Thoracic aorta (tissue), 2 donors: ENCODE data around the gene HNMT. TPM values are rescaled to one million over a fixed set of nuclear protein-coding genes. Genes with fewer than 3 reads are reported as not detected.

Source experiments
- ATAC-seq: fragments of 150-250 bp; one replicate; pipeline ENCODE4 v1.8.0; 2017; ENCODE audit warnings: low read depth; ENCODE audit not compliant: insufficient number of reproducible peaks, low FRiP score
- DNase-seq: peaks from one replicate; pipeline ENCODE4 v3.0.0-alpha.2; 2020; ENCODE audit warnings: low spot score
- H3K27ac ChIP-seq, 2 donors: fragments of 200-600 bp; sonication (generic); 1 replicate in 1 of 2; 2 replicates in 1 of 2; pipeline ENCODE4 v1.5.1; 2016; ENCODE audit warnings: mild to moderate bottlenecking in 2 of 2, moderate library complexity in 2 of 2
- H3K27me3 ChIP-seq: fragments of 200-600 bp; sonication (generic); replicated peaks from 2 replicates; pipeline ENCODE4 v1.6.0; 2016; ENCODE audit warnings: mild to moderate bottlenecking; ENCODE audit not compliant: insufficient read depth
- H3K36me3 ChIP-seq: fragments of 200-600 bp; sonication (generic); one replicate; pipeline ENCODE4 v1.5.1; 2016
- H3K4me1 ChIP-seq, 2 donors: fragments of 200-600 bp; sonication (generic); 1 replicate in 1 of 2; 2 replicates in 1 of 2; pipeline versions ENCODE4 v1.5.1 to v1.6.0; 2016; ENCODE audit warnings: low read depth in 2 of 2, mild to moderate bottlenecking in 1 of 2; ENCODE audit not compliant: control insufficient read depth in 1 of 2
- H3K4me3 ChIP-seq: fragments of 200-600 bp; sonication (generic); 2 replicates; pipeline ENCODE4 v1.5.1; 2016; ENCODE audit warnings: mild to moderate bottlenecking
- H3K9me3 ChIP-seq: fragments of 200-600 bp; sonication (generic); 2 replicates; pipeline ENCODE4 v1.5.1; 2016
- total RNA-seq, 2 donors: library from RNA; depleted of rRNA; stranded (reverse); fragments of >200 nt; gene quantifications; one replicate each; pipeline versions ENCODE4 v1.1.0 to v1.2.3, GENCODE V29; 2016
- TF ChIP-seq, protein P1 (sequence below): fragments of 200-600 bp; sonication (generic); IDR thresholded peaks from one replicate; pipeline ENCODE4 v1.5.1; 2019; ENCODE audit warnings: antibody characterized with exemption

The HNMT gene
- total RNA-seq, 2 donors from 2014 or later = 57.0 to 67.2 TPM

DNA sequence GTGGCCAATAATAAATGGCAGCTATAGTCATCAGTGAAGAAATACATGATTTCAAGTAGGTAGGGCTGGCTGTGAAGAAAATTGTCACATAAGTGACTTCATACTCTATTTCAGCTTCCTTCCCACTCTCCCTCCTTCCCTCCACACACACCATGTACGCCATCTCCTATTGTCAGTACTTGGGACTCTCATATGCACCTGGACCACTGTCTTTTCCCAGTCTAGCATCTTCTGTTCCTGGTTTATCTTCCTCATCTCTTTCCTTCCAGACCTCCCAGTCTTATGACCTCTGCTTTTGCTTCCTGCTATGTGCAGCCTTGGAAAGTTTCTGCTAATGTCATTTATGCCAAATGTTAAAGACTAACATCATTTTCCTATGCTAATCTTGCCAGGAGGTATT lies 35.0 kb downstream of the HNMT start:
- H3K9me3 ChIP-seq = no peaks in the 10 kb centered on the region
- peaks cover 4% of the 10 kb centered on the region for H3K36me3 ChIP-seq
- ATAC-seq = no peak
- TF ChIP-seq, protein P1, sequence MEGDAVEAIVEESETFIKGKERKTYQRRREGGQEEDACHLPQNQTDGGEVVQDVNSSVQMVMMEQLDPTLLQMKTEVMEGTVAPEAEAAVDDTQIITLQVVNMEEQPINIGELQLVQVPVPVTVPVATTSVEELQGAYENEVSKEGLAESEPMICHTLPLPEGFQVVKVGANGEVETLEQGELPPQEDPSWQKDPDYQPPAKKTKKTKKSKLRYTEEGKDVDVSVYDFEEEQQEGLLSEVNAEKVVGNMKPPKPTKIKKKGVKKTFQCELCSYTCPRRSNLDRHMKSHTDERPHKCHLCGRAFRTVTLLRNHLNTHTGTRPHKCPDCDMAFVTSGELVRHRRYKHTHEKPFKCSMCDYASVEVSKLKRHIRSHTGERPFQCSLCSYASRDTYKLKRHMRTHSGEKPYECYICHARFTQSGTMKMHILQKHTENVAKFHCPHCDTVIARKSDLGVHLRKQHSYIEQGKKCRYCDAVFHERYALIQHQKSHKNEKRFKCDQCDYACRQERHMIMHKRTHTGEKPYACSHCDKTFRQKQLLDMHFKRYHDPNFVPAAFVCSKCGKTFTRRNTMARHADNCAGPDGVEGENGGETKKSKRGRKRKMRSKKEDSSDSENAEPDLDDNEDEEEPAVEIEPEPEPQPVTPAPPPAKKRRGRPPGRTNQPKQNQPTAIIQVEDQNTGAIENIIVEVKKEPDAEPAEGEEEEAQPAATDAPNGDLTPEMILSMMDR = no peak
- no peaks in the 10 kb centered on the region for H3K4me1 ChIP-seq
- DNase-seq = no peak
- no peak overlapping the region for H3K27ac ChIP-seq
- H3K4me3 ChIP-seq = no peak overlapping the region
- H3K27me3 ChIP-seq = no peaks in the 10 kb centered on the region

DNA sequence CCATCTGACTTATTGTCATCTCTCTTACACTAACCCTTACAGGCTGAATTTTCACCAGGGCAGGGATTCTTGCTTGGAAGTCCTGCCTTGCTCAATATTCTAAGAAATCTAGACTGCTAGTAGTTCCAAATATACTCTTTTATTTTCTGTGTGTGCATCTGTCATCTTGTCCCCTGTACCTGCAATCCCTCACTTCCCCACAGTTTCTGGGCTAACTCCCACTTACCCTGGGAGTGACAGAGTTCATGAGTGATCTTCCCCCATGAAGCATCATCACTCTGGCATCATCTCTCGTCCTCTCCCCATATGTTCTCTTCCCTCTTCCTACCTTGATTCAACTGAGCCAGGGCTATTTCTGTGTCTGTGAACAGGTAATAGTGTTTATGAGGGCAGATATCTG lies 35.7 kb downstream of the HNMT start:
- Histone ChIP-seq H3K9me3 (no peaks in the 10 kb centered on the region), H3K4me1 (no peaks in the 10 kb centered on the region), H3K4me3 (no peak overlapping the region), H3K36me3 (peaks cover 4% of the 10 kb centered on the region), H3K27ac (no peak overlapping the region), H3K27me3 (no peaks in the 10 kb centered on the region)
- TF ChIP-seq, protein P1 = no peak
- ATAC-seq = no peak
- DNase-seq = no peak

DNA sequence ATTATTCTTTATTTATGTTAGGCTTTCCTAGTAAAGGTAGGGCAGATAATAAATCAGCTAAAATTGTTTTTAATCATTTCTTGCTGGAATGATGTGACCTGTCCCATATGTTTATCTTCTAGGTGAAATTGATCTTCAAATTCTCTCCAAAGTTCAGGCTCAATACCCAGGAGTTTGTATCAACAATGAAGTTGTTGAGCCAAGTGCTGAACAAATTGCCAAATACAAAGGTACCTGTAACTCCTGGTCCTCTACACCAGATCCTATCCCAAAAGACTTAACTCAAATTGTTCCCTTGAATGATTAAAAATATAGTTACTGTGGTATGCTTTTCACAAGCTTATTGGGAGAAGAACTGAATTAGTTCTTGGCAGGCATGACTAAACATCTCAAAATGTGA lies 36.5 kb downstream of the HNMT start:
- no peak overlapping the region for H3K4me3 ChIP-seq
- no peaks in the 10 kb centered on the region for H3K27me3 ChIP-seq
- no peaks in the 10 kb centered on the region for H3K9me3 ChIP-seq
- no peak overlapping the region for H3K27ac ChIP-seq
- no peaks in the 10 kb centered on the region for H3K4me1 ChIP-seq
- H3K36me3 ChIP-seq = peaks cover 4% of the 10 kb centered on the region
- TF ChIP-seq, protein P1 = no peak
- ATAC-seq (no peak), DNase-seq (no peak)

DNA sequence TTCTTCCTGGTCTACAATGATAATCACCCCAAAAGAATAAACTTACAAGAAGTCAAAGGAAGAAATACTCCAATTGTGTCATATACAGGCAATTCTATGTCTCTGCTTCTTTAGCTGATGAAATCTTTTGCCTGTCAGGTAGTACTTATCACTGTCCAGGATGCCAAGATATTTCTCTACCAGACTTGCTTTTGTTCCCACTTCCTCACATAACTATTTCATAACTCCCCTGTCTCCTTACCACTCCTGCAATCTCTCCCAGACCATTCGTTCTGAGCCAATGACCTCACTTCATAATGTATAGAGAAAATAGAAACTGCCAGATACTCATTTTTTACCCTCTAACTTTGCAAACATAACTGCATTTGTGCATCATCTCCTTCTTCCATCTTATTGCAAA lies 39.1 kb downstream of the HNMT start:
- no peaks in the 10 kb centered on the region for H3K27me3 ChIP-seq
- H3K4me1 ChIP-seq = no peaks in the 10 kb centered on the region
- ATAC-seq (no peak), DNase-seq (no peak)
- H3K9me3 ChIP-seq = no peaks in the 10 kb centered on the region
- H3K36me3 ChIP-seq = peaks cover 11% of the 10 kb centered on the region
- H3K4me3 ChIP-seq = no peak overlapping the region
- H3K27ac ChIP-seq = no peak overlapping the region
- TF ChIP-seq, protein P1 = no peak

DNA sequence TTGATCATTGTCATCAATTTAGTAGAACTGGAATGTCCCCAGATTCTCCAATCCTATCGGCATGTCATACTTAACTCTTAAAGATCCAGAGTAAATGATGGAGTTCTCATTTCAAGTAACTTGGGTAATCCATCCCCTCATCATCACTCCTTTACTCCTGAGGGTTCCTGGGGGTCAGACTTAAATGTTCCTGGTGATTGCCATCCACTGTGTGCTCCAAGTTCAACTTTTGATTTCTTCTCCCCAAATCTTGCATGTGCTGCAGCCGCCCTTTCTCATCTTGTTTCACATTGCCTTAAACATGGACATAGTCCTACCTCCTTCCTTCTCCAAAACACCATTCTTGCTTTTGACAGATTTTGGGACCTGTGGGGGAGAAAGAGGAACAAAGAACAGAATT lies 43.2 kb downstream of the HNMT start:
- TF ChIP-seq, protein P1 = no peak
- H3K4me1 ChIP-seq = no peaks in the 10 kb centered on the region
- no peak overlapping the region for H3K4me3 ChIP-seq
- H3K36me3 ChIP-seq = peaks cover 11% of the 10 kb centered on the region
- H3K27me3 ChIP-seq = no peaks in the 10 kb centered on the region
- no peak for ATAC-seq
- no peaks in the 10 kb centered on the region for H3K9me3 ChIP-seq
- DNase-seq = no peak
- no peak overlapping the region for H3K27ac ChIP-seq
